Panc1 (cell line): ENCODE measurements around the gene NTNG2.

Experiments
- POLR2AphosphoS5 ChIP-seq: IDR thresholded peaks from 2 replicates; pipeline ENCODE4 v1.6.1; 2012; ENCODE audit warnings: mild to moderate bottlenecking, low read depth, low read length, moderate library complexity
- SIN3A ChIP-seq: IDR thresholded peaks from 2 replicates; pipeline ENCODE4 v1.6.1; 2012; ENCODE audit warnings: low read depth, mild to moderate bottlenecking, low read length, moderate library complexity, borderline replicate concordance; ENCODE audit not compliant: insufficient read depth
- TCF7L2 ChIP-seq: IDR thresholded peaks from 2 replicates; pipeline ENCODE4 v1.6.1; 2011; ENCODE audit warnings: mild to moderate bottlenecking, low read depth, low read length, inconsistent platforms
- TF ChIP-seq, protein P1 (sequence below): fragments of 450-650 bp; IDR thresholded peaks from 2 replicates; pipeline ENCODE4 v1.5.1; 2017; ENCODE audit warnings: mild to moderate bottlenecking
- TF ChIP-seq, protein P2 (sequence below), 2 experiments: IDR thresholded peaks; 2 replicates each; pipeline ENCODE4 v1.6.1; 2011 to 2012; ENCODE audit warnings: low read depth in 2 of 2, control low read depth in 1 of 2, low read length in 1 of 2, mild to moderate bottlenecking in 1 of 2, moderate library complexity in 1 of 2; ENCODE audit not compliant: insufficient read depth in 1 of 2

DNA sequence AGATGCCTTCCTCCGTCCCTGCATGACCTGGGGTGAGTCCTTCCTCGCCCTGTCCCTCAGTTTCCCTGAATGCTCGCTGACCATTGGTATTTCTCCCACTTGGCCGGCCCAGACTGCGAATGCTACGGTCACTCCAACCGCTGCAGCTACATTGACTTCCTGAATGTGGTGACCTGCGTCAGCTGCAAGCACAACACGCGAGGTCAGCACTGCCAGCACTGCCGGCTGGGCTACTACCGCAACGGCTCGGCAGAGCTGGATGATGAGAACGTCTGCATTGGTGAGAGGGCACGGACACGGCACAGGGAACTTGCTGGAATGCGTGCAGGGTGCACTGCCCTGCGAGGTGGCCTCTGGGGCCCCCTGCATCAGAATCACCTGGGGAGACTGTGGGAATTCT lies 77.1 kb downstream of the NTNG2 start:
- TF ChIP-seq, protein P1, sequence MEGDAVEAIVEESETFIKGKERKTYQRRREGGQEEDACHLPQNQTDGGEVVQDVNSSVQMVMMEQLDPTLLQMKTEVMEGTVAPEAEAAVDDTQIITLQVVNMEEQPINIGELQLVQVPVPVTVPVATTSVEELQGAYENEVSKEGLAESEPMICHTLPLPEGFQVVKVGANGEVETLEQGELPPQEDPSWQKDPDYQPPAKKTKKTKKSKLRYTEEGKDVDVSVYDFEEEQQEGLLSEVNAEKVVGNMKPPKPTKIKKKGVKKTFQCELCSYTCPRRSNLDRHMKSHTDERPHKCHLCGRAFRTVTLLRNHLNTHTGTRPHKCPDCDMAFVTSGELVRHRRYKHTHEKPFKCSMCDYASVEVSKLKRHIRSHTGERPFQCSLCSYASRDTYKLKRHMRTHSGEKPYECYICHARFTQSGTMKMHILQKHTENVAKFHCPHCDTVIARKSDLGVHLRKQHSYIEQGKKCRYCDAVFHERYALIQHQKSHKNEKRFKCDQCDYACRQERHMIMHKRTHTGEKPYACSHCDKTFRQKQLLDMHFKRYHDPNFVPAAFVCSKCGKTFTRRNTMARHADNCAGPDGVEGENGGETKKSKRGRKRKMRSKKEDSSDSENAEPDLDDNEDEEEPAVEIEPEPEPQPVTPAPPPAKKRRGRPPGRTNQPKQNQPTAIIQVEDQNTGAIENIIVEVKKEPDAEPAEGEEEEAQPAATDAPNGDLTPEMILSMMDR: no peak
- no peak for TF ChIP-seq SIN3A
- no peak for TF ChIP-seq POLR2AphosphoS5
- TF ChIP-seq TCF7L2: no peak
- TF ChIP-seq, protein P2, sequence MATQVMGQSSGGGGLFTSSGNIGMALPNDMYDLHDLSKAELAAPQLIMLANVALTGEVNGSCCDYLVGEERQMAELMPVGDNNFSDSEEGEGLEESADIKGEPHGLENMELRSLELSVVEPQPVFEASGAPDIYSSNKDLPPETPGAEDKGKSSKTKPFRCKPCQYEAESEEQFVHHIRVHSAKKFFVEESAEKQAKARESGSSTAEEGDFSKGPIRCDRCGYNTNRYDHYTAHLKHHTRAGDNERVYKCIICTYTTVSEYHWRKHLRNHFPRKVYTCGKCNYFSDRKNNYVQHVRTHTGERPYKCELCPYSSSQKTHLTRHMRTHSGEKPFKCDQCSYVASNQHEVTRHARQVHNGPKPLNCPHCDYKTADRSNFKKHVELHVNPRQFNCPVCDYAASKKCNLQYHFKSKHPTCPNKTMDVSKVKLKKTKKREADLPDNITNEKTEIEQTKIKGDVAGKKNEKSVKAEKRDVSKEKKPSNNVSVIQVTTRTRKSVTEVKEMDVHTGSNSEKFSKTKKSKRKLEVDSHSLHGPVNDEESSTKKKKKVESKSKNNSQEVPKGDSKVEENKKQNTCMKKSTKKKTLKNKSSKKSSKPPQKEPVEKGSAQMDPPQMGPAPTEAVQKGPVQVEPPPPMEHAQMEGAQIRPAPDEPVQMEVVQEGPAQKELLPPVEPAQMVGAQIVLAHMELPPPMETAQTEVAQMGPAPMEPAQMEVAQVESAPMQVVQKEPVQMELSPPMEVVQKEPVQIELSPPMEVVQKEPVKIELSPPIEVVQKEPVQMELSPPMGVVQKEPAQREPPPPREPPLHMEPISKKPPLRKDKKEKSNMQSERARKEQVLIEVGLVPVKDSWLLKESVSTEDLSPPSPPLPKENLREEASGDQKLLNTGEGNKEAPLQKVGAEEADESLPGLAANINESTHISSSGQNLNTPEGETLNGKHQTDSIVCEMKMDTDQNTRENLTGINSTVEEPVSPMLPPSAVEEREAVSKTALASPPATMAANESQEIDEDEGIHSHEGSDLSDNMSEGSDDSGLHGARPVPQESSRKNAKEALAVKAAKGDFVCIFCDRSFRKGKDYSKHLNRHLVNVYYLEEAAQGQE (IDR thresholded peaks at IDR 0.05; ENCODE audit: insufficient read depth in 1 of 2, low read depth in 2 of 2, low read length in 1 of 2): no peak
